Motor neuron (in vitro differentiated cells): ENCODE data around the gene RAD51AP1. TPM values are rescaled to one million over a fixed set of nuclear protein-coding genes. Genes with fewer than 3 reads are reported as not detected.
A peak's percentile ranks its signal among the peaks of the same experiment; 100 is the strongest.

ENCODE experiments used
- ATAC-seq, 8 experiments: fragments of 200-7000 bp; cut with Tn5 transposase; replicated peaks in 6 of 8; 2 replicates each; pipeline ENCODE4 v1.8.0; 2021; ENCODE audit warnings: mild to moderate bottlenecking in 8 of 8, moderate library complexity in 8 of 8
- H3K27ac ChIP-seq, 2 donors: fragments of 250-450 bp; sonication (Bioruptor Pico); 2 replicates each; pipeline ENCODE4 v1.9.0; 2021; ENCODE audit warnings: antibody characterized with exemption in 2 of 2, mild to moderate bottlenecking in 2 of 2, moderate library complexity in 1 of 2
- H3K4me1 ChIP-seq, 2 donors: fragments of 250-450 bp; sonication (Bioruptor Pico); replicated peaks in 1 of 2; 2 replicates each; pipeline ENCODE4 v1.6.1; 2021; ENCODE audit warnings: antibody characterized with exemption in 2 of 2, mild to moderate bottlenecking in 2 of 2, moderate library complexity in 1 of 2
- H3K4me3 ChIP-seq, 5 donors: fragments of 250-450 bp; sonication (Bioruptor Pico); 2 replicates each; pipeline ENCODE4 v1.9.0; 2021; ENCODE audit warnings: antibody characterized with exemption in 5 of 5, mild to moderate bottlenecking in 5 of 5, moderate library complexity in 4 of 5
- WGBS, 10 experiments: fragments of 450-650 bp; shearing (Covaris generic); methylation state at CpG; one replicate each; pipeline ENCODE4 v1.0.0; 2022; 5-methylcytosine and 5-hydroxymethylcytosine counted together
- in situ Hi-C, 9 experiments: fragments of 400-800 bp; cut with MboI; loops; one replicate each; pipeline ENCODE4 v1.15.0; 2021; ENCODE audit warnings: low sequenced_read_pairs in 9 of 9, low pct_unique_long_range_greater_than_20kb in 2 of 9; ENCODE audit not compliant: unreplicated experiment in 9 of 9
- total RNA-seq, 8 experiments: library from RNA; unstranded; fragments of 300-600 nt; gene quantifications; 2 replicates each; pipeline versions ENCODE4 v1.2.3 to v1.2.4, GENCODE V29; 2022

RAD51AP1 gene
- total RNA-seq, 8 experiments from 2014 or later: 0.25 to 32.1 (median 5.5) TPM

GRCh38 chr12:4579305-4580102, 40.8 kb downstream of the RAD51AP1 start:
- Histone ChIP-seq H3K4me3 (no peak overlapping the region), H3K27ac (no peak overlapping the region), H3K4me1 (peaks cover 5% of the 10 kb centered on the region in 2 donors)
- in situ Hi-C loops: no loop called here
- WGBS, 10 experiments: 10 to 90% (median 62%) methylated on average over 2 to 8 of the region's 8 CpGs
- ATAC-seq: peak in 4 of 8 experiments; percentile 33 to 88 (median 79)

DNA sequence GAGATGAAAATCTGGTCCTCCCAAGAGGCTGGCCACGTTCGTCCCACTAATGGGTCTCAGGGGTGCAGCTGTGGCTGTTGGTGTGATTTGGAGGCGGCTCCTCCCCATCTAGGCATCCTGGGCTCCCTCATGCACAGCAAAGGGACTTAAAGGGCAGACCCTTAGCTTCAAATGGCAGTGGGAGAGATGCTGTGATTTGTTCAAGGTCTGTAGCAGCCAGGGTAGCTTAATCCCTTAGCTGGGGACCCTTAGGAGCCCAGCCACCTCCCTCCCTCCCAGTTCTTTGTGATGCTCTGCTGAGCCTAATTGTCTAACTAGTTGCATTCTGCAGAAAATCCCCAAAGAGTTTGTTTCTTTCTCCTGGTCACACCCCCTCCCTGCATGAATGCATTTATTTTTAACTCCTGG, 41.6 kb downstream of the RAD51AP1 start:
- peak in 3 of 8 experiments; percentile 43 to 56 (median 51) for ATAC-seq

GRCh38 chr12:4584281-4584680, 45.6 kb downstream of the RAD51AP1 start:
- ATAC-seq: no peak
- Histone ChIP-seq H3K27ac (no peak overlapping the region), H3K4me1 (peaks cover 5% of the 10 kb centered on the region in 2 donors), H3K4me3 (no peak overlapping the region)
- 60 to 100% (median 93%) methylated on average over 1 to 4 of the region's 6 CpGs; no CpG with 5 or more reads in 1 of the 10 experiments for WGBS, 10 experiments
- in situ Hi-C loops: no loop called here

More for the DNA sequence above, 41.6 kb downstream of the RAD51AP1 start:
- WGBS, 10 experiments: 0 to 83% (median 60%) methylated on average over 1 of the region's 3 CpGs; no CpG with 5 or more reads in 7 of the 10 experiments
- in situ Hi-C loops: no loop called here
- no peak overlapping the region for H3K4me3 ChIP-seq
- H3K4me1 ChIP-seq: peaks cover 5% of the 10 kb centered on the region in 2 donors
- H3K27ac ChIP-seq: no peak overlapping the region

- ATAC-seq: no peak
- H3K27ac ChIP-seq: no peak overlapping the region
- H3K4me1 ChIP-seq: peaks cover 5% of the 10 kb centered on the region in 2 donors
- in situ Hi-C loops: no loop called here
- no peak overlapping the region for H3K4me3 ChIP-seq
- WGBS, 10 experiments: 46 to 100% (median 82%) methylated on average over 1 to 7 of the region's 7 CpGs; no CpG with 5 or more reads in 3 of the 10 experiments
Observed at GRCh38 chr12:4584896-4585295, 46.2 kb downstream of the RAD51AP1 start.

DNA sequence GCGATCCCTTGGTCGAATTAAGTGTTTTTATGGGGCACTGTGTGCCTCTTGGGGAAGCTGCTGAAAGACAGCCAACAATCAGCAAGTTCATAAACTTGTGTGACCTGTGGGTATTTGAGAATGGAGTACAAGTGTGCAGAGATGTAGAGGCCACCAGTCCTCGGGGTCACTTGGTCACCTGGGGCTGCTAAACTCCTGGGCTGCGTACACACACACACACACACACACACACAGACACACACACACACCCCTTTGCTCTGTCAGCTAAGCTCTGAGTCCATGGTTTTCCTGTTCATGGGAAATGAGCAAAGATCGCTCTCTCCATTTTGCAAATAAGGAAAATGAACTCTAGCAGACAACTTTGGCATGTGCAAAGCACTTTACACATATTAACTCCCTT, 47.8 kb downstream of the RAD51AP1 start:
- in situ Hi-C loops: no loop called here
- 10 to 93% (median 59%) methylated on average over 1 to 3 of the region's 5 CpGs; no CpG with 5 or more reads in 4 of the 10 experiments for WGBS, 10 experiments

GRCh38 chr12:4587108-4587507, 48.4 kb downstream of the RAD51AP1 start:
- peak in 1 of 8 experiments; percentile 58 for ATAC-seq
- Histone ChIP-seq H3K27ac (no peak overlapping the region), H3K4me1 (no peaks in the 10 kb centered on the region), H3K4me3 (no peak overlapping the region)
- in situ Hi-C loops: no loop called here
- 25 to 80% (median 68%) methylated on average over 1 to 9 of the region's 9 CpGs; no CpG with 5 or more reads in 1 of the 10 experiments for WGBS, 10 experiments

More for the DNA sequence above, 47.8 kb downstream of the RAD51AP1 start:
- Histone ChIP-seq H3K27ac (no peak overlapping the region), H3K4me1 (no peaks in the 10 kb centered on the region), H3K4me3 (no peak overlapping the region)
- ATAC-seq: peak in 1 of 8 experiments; percentile 21

DNA sequence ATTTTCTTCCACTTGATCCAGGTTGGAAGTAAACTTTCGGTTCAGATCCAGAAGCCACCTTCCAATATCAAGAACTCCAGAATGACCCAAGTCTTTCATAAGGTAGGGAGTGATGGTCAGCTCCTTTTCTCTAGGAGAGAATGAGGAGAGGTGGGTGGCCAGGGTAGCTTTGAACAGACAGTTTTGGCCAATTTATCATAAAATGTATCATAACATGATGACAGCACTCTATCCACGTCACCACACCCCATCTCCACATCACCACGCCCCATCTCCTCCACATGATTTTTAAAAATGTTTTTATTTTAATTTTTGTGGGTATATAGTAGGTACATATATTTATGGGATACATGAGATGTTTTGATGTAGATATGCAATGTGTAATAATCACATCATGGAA, 50.2 kb downstream of the RAD51AP1 start:
- 56 to 100% (median 83%) methylated on average over 1 to 3 of the region's 3 CpGs; no CpG with 5 or more reads in 3 of the 10 experiments for WGBS, 10 experiments
- Histone ChIP-seq H3K27ac (no peak overlapping the region), H3K4me3 (no peak overlapping the region), H3K4me1 (no peaks in the 10 kb centered on the region)
- ATAC-seq: no peak
- in situ Hi-C loops: no loop called here

DNA sequence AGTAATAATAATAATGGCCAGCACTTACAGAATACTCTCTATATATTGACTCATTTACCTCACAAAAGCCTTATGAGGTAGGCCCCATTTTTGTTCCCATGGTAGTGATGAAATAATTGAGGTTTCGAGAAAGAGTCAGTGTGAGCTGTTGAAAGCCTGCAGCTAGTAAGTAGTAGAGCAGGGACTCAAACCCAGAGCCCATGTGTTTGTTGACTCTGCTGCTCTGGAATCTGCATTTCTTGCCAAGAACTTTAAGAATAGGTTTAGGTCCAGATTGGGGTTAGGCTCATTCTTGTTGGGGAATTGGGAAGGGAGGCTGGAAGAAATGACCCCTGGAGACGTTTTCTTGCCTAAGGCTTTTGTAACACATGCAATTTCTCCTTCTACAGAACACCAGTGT, 51.3 kb downstream of the RAD51AP1 start:
- no peak overlapping the region for H3K4me3 ChIP-seq
- no peak for ATAC-seq
- WGBS, 10 experiments: 0 to 100% (median 50%) methylated on average over 1 to 2 of the region's 2 CpGs; no CpG with 5 or more reads in 4 of the 10 experiments
- in situ Hi-C loops: no loop called here
- no peak overlapping the region for H3K27ac ChIP-seq
- no peaks in the 10 kb centered on the region for H3K4me1 ChIP-seq

GRCh38 chr12:4591180-4591687, 52.5 kb downstream of the RAD51AP1 start:
- peak in 1 of 8 experiments; percentile 37 for ATAC-seq
- Histone ChIP-seq H3K4me1 (no peaks in the 10 kb centered on the region), H3K27ac (no peak overlapping the region), H3K4me3 (no peak overlapping the region)
- in situ Hi-C loops: no loop called here
- 7 to 100% (median 51%) methylated on average over 1 to 5 of the region's 7 CpGs; no CpG with 5 or more reads in 1 of the 10 experiments for WGBS, 10 experiments

- ATAC-seq: no peak
- WGBS, 10 experiments: 75 to 89% (median 86%) methylated on average over 3 to 5 of the region's 6 CpGs; no CpG with 5 or more reads in 6 of the 10 experiments
- in situ Hi-C loops: no loop called here
Observed at GRCh38 chr12:4595881-4596280, 57.2 kb downstream of the RAD51AP1 start.

GRCh38 chr12:4603421-4603820, 64.7 kb downstream of the RAD51AP1 start:
- whole genome bisulfite sequencing, 10 experiments: 7 to 73% (median 53%) methylated on average over 2 to 7 of the region's 7 CpGs; no CpG with 5 or more reads in 1 of the 10 experiments
- in situ Hi-C loops: no loop called here
- Histone ChIP-seq H3K4me3 (no peak overlapping the region), H3K4me1 (peaks cover 3 to 19% of the 10 kb centered on the region in 2 donors), H3K27ac (no peak overlapping the region)
- ATAC-seq: no peak

More at GRCh38 chr12:4595881-4596280, 57.2 kb downstream of the RAD51AP1 start:
- Histone ChIP-seq H3K27ac (no peak overlapping the region), H3K4me3 (no peak overlapping the region), H3K4me1 (peaks cover 2 to 8% of the 10 kb centered on the region in 2 donors)

DNA sequence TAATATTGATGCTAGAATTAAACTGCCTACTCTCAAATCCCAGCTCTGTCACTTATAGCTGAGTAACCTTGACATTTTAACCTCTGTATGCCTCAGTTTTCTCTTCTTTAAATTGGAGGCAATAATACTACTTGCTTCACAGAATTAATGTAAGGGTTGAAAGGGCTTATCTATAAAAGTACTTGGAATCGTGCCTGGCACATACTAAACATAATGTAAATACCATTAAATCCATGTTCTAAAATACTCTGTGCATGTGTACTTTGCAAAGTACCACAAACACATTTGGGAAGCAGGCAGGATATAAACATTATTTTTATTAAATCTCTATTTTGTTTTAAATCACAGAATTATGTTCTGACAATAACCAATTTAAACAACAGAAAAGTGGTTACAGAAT, 65.3 kb downstream of the RAD51AP1 start:
- in situ Hi-C loops: no loop called here
- 0 to 63% (median 18%) methylated on average over 1 of the region's 1 CpG for WGBS, 10 experiments
- ATAC-seq: no peak
- no peak overlapping the region for H3K27ac ChIP-seq
- H3K4me3 ChIP-seq: no peak overlapping the region
- peaks cover 3 to 19% of the 10 kb centered on the region in 2 donors for H3K4me1 ChIP-seq

DNA sequence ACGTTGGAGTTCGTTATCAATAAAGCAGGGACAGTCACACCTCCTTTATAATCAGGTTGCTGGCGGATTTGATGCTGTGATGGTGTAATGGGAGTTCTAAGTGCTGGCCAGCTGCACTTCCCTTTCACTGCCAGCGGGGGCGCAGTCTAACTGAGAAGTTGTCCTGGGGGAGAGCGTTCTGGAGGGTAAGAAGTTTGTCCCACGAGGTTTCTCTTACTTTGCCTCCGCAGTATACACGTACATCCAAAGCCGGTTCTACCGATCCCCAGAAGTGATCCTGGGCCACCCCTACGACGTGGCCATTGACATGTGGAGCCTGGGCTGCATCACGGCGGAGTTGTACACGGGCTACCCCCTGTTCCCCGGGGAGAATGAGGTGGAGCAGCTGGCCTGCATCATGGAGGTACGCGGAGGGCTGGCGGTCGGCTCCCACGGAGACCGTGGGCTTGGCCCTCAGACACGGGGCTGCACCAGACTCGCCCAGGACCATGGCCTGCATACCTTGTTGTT, 66.0 kb downstream of the RAD51AP1 start:
- in situ Hi-C loops: no loop called here
- peak; percentile 95 to 99 (median 96) for ATAC-seq
- 0 to 13% (median 1%) methylated on average over 2 to 17 of the region's 25 CpGs; no CpG with 5 or more reads in 2 of the 10 experiments for WGBS, 10 experiments
- peaks cover 3 to 19% of the 10 kb centered on the region in 2 donors for H3K4me1 ChIP-seq
- H3K4me3 ChIP-seq: peak overlapping the region; percentile 57 to 90 (median 68)
- H3K27ac ChIP-seq: peak overlapping the region; percentile 29 to 67
